Lung microvascular endothelial cell (primary cell): ENCODE data around the gene PHKG2. TPM values are rescaled to one million over a fixed set of nuclear protein-coding genes. Genes with fewer than 3 reads are reported as not detected.

Source experiments
- DNase-seq, 2 donors: peaks; one replicate each; pipeline versions ENCODE4 v3.0.0 to v3.0.0-alpha.2; 2010; ENCODE audit warnings: low read depth in 2 of 2
- total RNA-seq: library from RNA; depleted of rRNA; stranded (reverse); fragments of >200 nt; gene quantifications from 2 replicates; pipeline ENCODE4 v1.2.1, GENCODE V29; 2014

Gene PHKG2
- total RNA-seq, 1 donor from 2014 or later = 10.7 TPM

GRCh38 chr16:30773826-30774225, 25.6 kb downstream of the PHKG2 start:
- DNase-seq = no peak

- peak in 1 of 2 donors; percentile 63 for DNase-seq
These were observed 26.3 kb downstream of the PHKG2 start for GRCh38 chr16:30774367-30775130.

GRCh38 chr16:30775131-30775391, 26.8 kb downstream of the PHKG2 start:
- no peak for DNase-seq

GRCh38 chr16:30775392-30776188, 27.4 kb downstream of the PHKG2 start:
- peak; percentile 78 to 85 for DNase-seq

GRCh38 chr16:30777591-30778297, 29.5 kb downstream of the PHKG2 start:
- DNase-seq = no peak

GRCh38 chr16:30778549-30779244, 30.5 kb downstream of the PHKG2 start:
- no peak for DNase-seq

- DNase-seq = no peak
These were observed 31.4 kb downstream of the PHKG2 start for GRCh38 chr16:30779596-30779995.

GRCh38 chr16:30780021-30780420, 31.8 kb downstream of the PHKG2 start:
- DNase-seq = no peak

GRCh38 chr16:30780549-30780948, 32.3 kb downstream of the PHKG2 start:
- no peak for DNase-seq

- no peak for DNase-seq
These were observed 34.5 kb downstream of the PHKG2 start for GRCh38 chr16:30782486-30783279.

- no peak for DNase-seq
These were observed 35.3 kb downstream of the PHKG2 start for GRCh38 chr16:30783280-30784109.

GRCh38 chr16:30784215-30784614, 36.0 kb downstream of the PHKG2 start:
- no peak for DNase-seq

GRCh38 chr16:30785126-30786106, 37.2 kb downstream of the PHKG2 start:
- DNase-seq = no peak

- DNase-seq = peak; percentile 57 to 63
These were observed 38.1 kb downstream of the PHKG2 start for GRCh38 chr16:30786115-30786935.

- peak; percentile 61 to 64 for DNase-seq
These were observed 38.8 kb downstream of the PHKG2 start, which contains the start of gene ZNF629 for GRCh38 chr16:30786936-30787612. Gene ZNF629 (minus strand): TSS chr16:30787205. CDS start chr16:30784482, 2,723 bp downstream.

GRCh38 chr16:30787613-30788378, 39.6 kb downstream of the PHKG2 start:
- DNase-seq = peak in 1 of 2 donors; percentile 44
